NB4 (cell line): ENCODE results near the gene PDLIM7.

Experiments used
- CTCF ChIP-seq: IDR thresholded peaks from one replicate; pipeline ENCODE4 v1.5.1; 2012; ENCODE audit warnings: low read depth, low read length
- MAX ChIP-seq: IDR thresholded peaks from 2 replicates; pipeline ENCODE4 v1.6.1; 2011; ENCODE audit warnings: low read depth, low read length
- POLR2A ChIP-seq: IDR thresholded peaks from 2 replicates; pipeline ENCODE4 v1.6.1; 2011; ENCODE audit warnings: mild to moderate bottlenecking; ENCODE audit not compliant: insufficient read length; ENCODE audit errors: extremely low read depth

GRCh38 chr5:177500685-177501522, 3.5 kb upstream of the PDLIM7 start:
- TF ChIP-seq CTCF (peak; percentile 93), MAX (no peak), POLR2A (peak; percentile 17)
